8988T (cell line): ENCODE measurements around the gene GOLGA8O.
"Not testable (repeated sequence)": the region's sequence is repeated elsewhere in the genome, so short reads cannot be mapped to it uniquely, and the experiment has no call there.

Source experiments
- DNase-seq: peaks from one replicate; pipeline ENCODE4 v3.0.0; 2011

Gene GOLGA8O

GRCh38 chr15:32455534-32455933 is at the start of gene GOLGA8O:
Gene GOLGA8O (minus strand): TSS chr15:32455634. CDS start chr15:32455536, 98 bp downstream.
- DNase-seq: not testable (repeated sequence)

- DNase-seq: not testable (repeated sequence)
Measured at GRCh38 chr15:32504152-32504811, 48.8 kb upstream of the GOLGA8O start.

GRCh38 chr15:32502946-32503345 is 47.5 kb upstream of the GOLGA8O start:
- DNase-seq: not testable (repeated sequence)

GRCh38 chr15:32492768-32493167 is 37.3 kb upstream of the GOLGA8O start:
- DNase-seq: not testable (repeated sequence)

GRCh38 chr15:32486474-32486873 is 31.0 kb upstream of the GOLGA8O start:
- not testable (repeated sequence) for DNase-seq

GRCh38 chr15:32483377-32483776 is 27.9 kb upstream of the GOLGA8O start:
- not testable (repeated sequence) for DNase-seq

GRCh38 chr15:32481683-32482082 is 26.2 kb upstream of the GOLGA8O start:
- not testable (repeated sequence) for DNase-seq

GRCh38 chr15:32468076-32468475 is 12.6 kb upstream of the GOLGA8O start:
- DNase-seq: not testable (repeated sequence)

GRCh38 chr15:32440445-32440977 is 14.9 kb downstream of the GOLGA8O start:
- DNase-seq: not testable (repeated sequence)

GRCh38 chr15:32434102-32434963 is 21.1 kb downstream of the GOLGA8O start:
- not testable (repeated sequence) for DNase-seq

GRCh38 chr15:32427635-32428034 is 27.8 kb downstream of the GOLGA8O start:
- DNase-seq: not testable (repeated sequence)

GRCh38 chr15:32426511-32426910 is 28.9 kb downstream of the GOLGA8O start:
- not testable (repeated sequence) for DNase-seq

- DNase-seq: not testable (repeated sequence)
Measured at GRCh38 chr15:32407903-32408302, 47.5 kb downstream of the GOLGA8O start.

- DNase-seq: not testable (repeated sequence)
Measured at GRCh38 chr15:32403192-32403591, 52.2 kb downstream of the GOLGA8O start, which contains the start of gene GOLGA8K. Gene GOLGA8K (minus strand): TSS chr15:32403292. CDS start chr15:32403194, 98 bp downstream.

GRCh38 chr15:32396522-32396921 is 58.9 kb downstream of the GOLGA8O start:
- DNase-seq: not testable (repeated sequence)
